GM18951 (cell line): ENCODE measurements around the gene ADAM33.

ENCODE experiments used
- POLR2A ChIP-seq: IDR thresholded peaks from 4 replicates; pipeline ENCODE4 v1.6.1; 2011; ENCODE audit warnings: mild to moderate bottlenecking; ENCODE audit not compliant: insufficient read length, insufficient read depth; ENCODE audit errors: extremely low read depth
- in situ Hi-C: fragments of 300-500 bp; cut with MboI; formaldehyde crosslinking; loops from one replicate; pipeline ENCODE4 v1.12.0; 2022; ENCODE audit warnings: low sequenced_read_pairs, mixed read lengths, inconsistent platforms; ENCODE audit not compliant: unreplicated experiment

ADAM33 gene

GRCh38 chr20:3661060-3661813 is 20.6 kb downstream of the ADAM33 start:
- no peak for TF ChIP-seq POLR2A
- in situ Hi-C loops, result no loop called here

DNA sequence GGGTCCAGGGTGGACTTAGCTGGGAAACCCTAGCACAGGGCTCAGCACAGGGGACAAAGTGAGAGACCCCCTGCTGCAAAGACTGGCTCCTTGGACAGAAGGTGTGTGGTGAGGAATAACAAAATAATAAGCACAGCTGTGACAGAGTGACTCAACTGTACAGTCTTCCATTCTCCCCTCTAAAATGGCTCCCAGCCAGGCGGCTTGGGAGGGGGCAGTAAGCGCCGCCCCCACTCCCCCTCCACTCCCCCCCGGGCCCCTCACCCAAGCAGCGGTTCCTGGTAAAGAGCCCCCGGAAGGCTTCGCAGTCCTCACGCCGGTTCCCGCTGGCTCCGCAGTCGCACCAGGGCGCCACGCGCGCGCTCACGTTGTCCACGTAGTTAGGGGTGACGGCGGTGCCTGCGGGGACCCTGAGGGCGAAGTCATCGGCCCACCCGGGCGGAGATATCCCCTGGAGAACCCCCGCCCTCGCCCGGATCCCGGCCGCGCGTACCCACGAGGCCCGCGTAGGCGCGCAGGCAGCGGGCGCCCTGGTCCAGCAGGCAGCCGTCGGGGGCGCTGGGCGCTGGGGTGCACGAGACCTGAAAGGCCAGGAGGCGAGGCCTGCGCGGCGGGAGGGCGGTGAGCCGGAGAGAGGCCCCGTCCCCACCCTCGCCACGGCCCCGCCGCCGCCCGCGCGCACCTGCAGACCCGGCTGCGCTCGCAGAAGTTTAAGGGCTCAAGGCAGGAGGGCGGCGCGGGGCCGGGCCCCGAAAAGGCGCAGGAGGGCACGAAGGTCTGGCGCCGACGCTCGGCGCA is 21.3 kb downstream of the ADAM33 start:
- no peak for TF ChIP-seq POLR2A
- in situ Hi-C loops, result no loop called here

DNA sequence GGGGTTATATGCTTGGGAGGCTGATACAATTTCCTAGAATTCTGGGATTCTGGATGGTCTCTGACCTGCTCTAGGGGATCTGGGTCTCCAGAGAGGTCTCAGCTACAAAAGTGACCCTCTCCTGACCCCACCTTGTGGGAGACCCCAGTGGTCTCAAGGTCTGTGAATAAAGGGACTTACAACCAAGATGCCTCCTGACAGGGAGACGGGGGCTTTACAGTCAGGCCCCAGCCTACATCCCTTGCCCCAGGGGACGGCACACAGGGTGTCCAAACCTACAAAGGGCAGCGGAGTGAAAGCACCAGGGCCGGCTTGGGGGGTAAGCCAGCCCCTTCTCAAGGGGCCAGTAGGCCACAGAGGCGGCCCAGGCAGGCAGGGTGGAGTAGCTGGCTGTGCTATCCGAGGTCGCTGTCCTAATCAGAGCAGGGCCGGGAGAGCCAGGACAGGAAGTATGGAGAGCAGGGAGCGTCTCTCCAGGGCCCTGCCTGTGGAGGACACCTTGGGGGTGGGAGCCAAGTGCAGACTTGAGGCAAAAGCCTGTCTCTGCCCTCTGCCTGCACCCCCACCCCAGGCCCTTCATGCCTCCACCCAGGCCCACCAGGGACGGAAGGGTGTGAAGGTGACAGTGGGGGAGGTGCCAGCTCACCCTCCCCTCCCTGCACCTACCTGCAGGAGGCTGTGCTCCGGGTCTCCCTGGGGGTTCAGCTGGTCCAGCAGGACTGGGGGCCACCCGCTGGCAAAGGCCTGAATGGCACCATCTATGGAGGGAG is 22.1 kb downstream of the ADAM33 start:
- TF ChIP-seq POLR2A, result no peak
- in situ Hi-C loops, result no loop called here

GRCh38 chr20:3658716-3659491 is 22.9 kb downstream of the ADAM33 start:
- in situ Hi-C loops, result no loop called here
- TF ChIP-seq POLR2A, result no peak

GRCh38 chr20:3658019-3658715 is 23.6 kb downstream of the ADAM33 start:
- in situ Hi-C loops, result no loop called here
- no peak for TF ChIP-seq POLR2A

- in situ Hi-C loops, result no loop called here
- TF ChIP-seq POLR2A, result no peak
Measured at GRCh38 chr20:3655131-3655405, 26.7 kb downstream of the ADAM33 start.

- no peak for TF ChIP-seq POLR2A
- in situ Hi-C loops, result no loop called here
Measured at GRCh38 chr20:3654326-3655130, 27.3 kb downstream of the ADAM33 start.

DNA sequence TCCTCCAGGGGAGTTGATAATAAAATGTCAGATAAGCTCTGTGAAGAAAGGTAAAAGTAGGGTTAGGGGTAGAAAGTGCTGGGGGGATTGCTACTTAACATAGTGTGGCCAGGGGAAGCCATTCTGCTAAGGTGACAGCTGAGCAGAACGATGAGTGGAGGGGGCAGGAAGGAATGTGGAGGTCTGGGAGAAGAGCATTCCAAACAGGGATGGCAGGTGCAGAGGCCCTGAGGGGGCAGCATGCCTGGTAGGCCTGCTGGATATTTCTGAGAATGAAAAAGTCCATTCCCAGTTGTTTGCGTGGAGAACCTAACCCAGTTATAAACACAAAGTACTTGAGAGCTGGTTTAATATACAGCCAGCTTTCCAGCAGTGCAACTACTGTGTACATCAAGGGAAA is 27.9 kb downstream of the ADAM33 start:
- in situ Hi-C loops, result no loop called here

GRCh38 chr20:3652676-3653596 is 28.9 kb downstream of the ADAM33 start:
- in situ Hi-C loops, result no loop called here
- no peak for TF ChIP-seq POLR2A

More for the DNA sequence above, 27.9 kb downstream of the ADAM33 start:
- no peak for TF ChIP-seq POLR2A

DNA sequence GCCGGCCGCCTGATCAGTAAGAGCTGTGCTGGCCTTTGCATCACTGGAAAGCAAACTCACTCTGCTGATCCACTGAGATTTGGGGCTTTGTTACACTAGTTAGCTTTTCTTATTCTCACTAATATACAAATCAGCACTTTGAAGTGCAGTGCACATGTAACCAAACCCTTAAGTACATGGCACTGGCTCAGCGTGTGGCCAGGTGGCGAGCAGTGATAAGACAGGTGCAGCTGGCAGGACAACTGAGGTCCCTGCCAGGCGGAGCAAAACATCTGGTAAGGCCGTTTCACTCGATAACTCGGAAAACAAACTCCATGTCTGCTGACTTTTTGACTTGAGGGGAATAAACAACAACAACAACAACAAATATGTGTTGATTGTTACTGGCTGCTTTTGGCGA is 29.6 kb downstream of the ADAM33 start:
- no peak for TF ChIP-seq POLR2A

More for the DNA sequence above, 29.6 kb downstream of the ADAM33 start:
- in situ Hi-C loops, result no loop called here
